GM18517 (cell line): Measurements from ENCODE around the gene TRAK2.
"Not testable (repeated sequence)": the region's sequence is repeated elsewhere in the genome, so short reads cannot be mapped to it uniquely, and the experiment has no call there.

Source experiments
- ATAC-seq: cut with Tn5 transposase; IDR thresholded peaks from one replicate; pipeline ENCODE4 v1.9.1; 2021; ENCODE audit warnings: mild to moderate bottlenecking, moderate library complexity; ENCODE audit not compliant: unreplicated experiment

Gene TRAK2

GRCh38 chr2:201451292-201452057 is at the start of gene TRAK2, which contains the start of gene STRADB:
TRAK2 (minus strand) TSS chr2:201451458; CDS start chr2:201420507, 30,951 bp downstream.
STRADB (plus strand) TSS chr2:201451740; CDS start chr2:201454841, 3,101 bp downstream.
- ATAC-seq = peak; percentile 95

GRCh38 chr2:201500534-201500933 is 49.3 kb upstream of the TRAK2 start:
- no peak for ATAC-seq

- no peak for ATAC-seq
Observed at GRCh38 chr2:201496785-201497184, 45.5 kb upstream of the TRAK2 start.

GRCh38 chr2:201490291-201490690 is 39.0 kb upstream of the TRAK2 start:
- ATAC-seq = no peak

- no peak for ATAC-seq
Observed at GRCh38 chr2:201484805-201485204, 33.5 kb upstream of the TRAK2 start.

- ATAC-seq = not testable (repeated sequence)
Observed at GRCh38 chr2:201483758-201484157, 32.5 kb upstream of the TRAK2 start.

GRCh38 chr2:201483342-201483741 is 32.1 kb upstream of the TRAK2 start:
- ATAC-seq = no peak

GRCh38 chr2:201482543-201482942 is 31.3 kb upstream of the TRAK2 start:
- ATAC-seq = no peak

- no peak for ATAC-seq
Observed at GRCh38 chr2:201472411-201472810, 21.2 kb upstream of the TRAK2 start.

GRCh38 chr2:201471732-201472393 is 20.6 kb upstream of the TRAK2 start:
- no peak for ATAC-seq

- no peak for ATAC-seq
Observed at GRCh38 chr2:201470821-201471731, 19.8 kb upstream of the TRAK2 start.

- no peak for ATAC-seq
Observed at GRCh38 chr2:201467666-201468065, 16.4 kb upstream of the TRAK2 start.

GRCh38 chr2:201466050-201466675 is 14.9 kb upstream of the TRAK2 start:
- ATAC-seq = no peak

GRCh38 chr2:201465524-201465971 is 14.3 kb upstream of the TRAK2 start:
- no peak for ATAC-seq

- ATAC-seq = no peak
Observed at GRCh38 chr2:201464547-201464946, 13.3 kb upstream of the TRAK2 start.

GRCh38 chr2:201460532-201460931 is 9.3 kb upstream of the TRAK2 start:
- ATAC-seq = no peak

GRCh38 chr2:201458381-201458780 is 7.1 kb upstream of the TRAK2 start:
- no peak for ATAC-seq

GRCh38 chr2:201452922-201453643 is 1.8 kb upstream of the TRAK2 start:
- ATAC-seq = no peak

GRCh38 chr2:201452058-201452921 is 1.0 kb upstream of the TRAK2 start:
- no peak for ATAC-seq
